ENCODE results near the gene SLC7A1. TPM values are rescaled to one million over a fixed set of nuclear protein-coding genes. Genes with fewer than 3 reads are reported as not detected.

SLC7A1 gene
- total and polyA plus RNA-seq, 2 of the 4 experiments (the other 2 are of a cell fraction) = 9.7 to 22.3 TPM

GRCh38 chr13:29459813-29460355 lies 135.6 kb downstream of the SLC7A1 start:
- Histone ChIP-seq H2BK120ac (ENCODE audit: low read depth, low read length) (no peak overlapping the region), H3K18ac (ENCODE audit: low read depth, low read length) (no peak overlapping the region), H4K8ac (ENCODE audit: low read depth in 2 of 2, low read length in 2 of 2) (no peak overlapping the region), H3K56ac (ENCODE audit: extremely low read depth, insufficient read depth, low read length) (no peak overlapping the region), H3K4me2 (ENCODE audit: low read depth, low read length) (no peak overlapping the region), H2AFZ (replicated peaks; ENCODE audit: low read length, poor library complexity) (no peak overlapping the region), H3K14ac (replicated peaks; ENCODE audit: low read depth, low read length) (no peak overlapping the region), H3K4me3 (ENCODE audit: insufficient read depth, low read depth, low read length) (no peak overlapping the region), H3K9me1 (ENCODE audit: insufficient read depth, low read length) (no peaks in the 10 kb centered on the region), H3K79me1 (ENCODE audit: low read depth in 1 of 2, low read length in 2 of 2) (no peaks in the 10 kb centered on the region), H2BK20ac (ENCODE audit: low read depth, low read length) (no peak overlapping the region), H3K9ac (ENCODE audit: low read depth, low read length) (no peak overlapping the region), H2AK5ac (ENCODE audit: low read depth, low read length) (no peak overlapping the region), H3K4ac (ENCODE audit: low read depth, low read length) (no peak overlapping the region), H3K36me3 (ENCODE audit: control insufficient read depth, insufficient read depth, low read length) (no peaks in the 10 kb centered on the region), H4K5ac (ENCODE audit: low read depth, low read length) (no peak overlapping the region), H3K23ac (ENCODE audit: low read depth, low read length) (no peak overlapping the region), H4K20me1 (ENCODE audit: insufficient read depth, low read length) (no peaks in the 10 kb centered on the region), H4K91ac (ENCODE audit: insufficient read depth, low read depth, low read length) (no peak overlapping the region), H3K27ac (ENCODE audit: insufficient read depth, low read length) (no peak overlapping the region), H3K9me3 (ENCODE audit: control insufficient read depth, insufficient read depth, low read length) (no peaks in the 10 kb centered on the region), H2BK15ac (ENCODE audit: low read depth, low read length) (no peak overlapping the region), H2BK5ac (ENCODE audit: low read depth, low read length, poor library complexity, severe bottlenecking) (no peak overlapping the region), H2AK9ac (replicated peaks; ENCODE audit: low read depth, low read length, poor library complexity) (no peak overlapping the region), H3K4me1 (ENCODE audit: control insufficient read depth, insufficient read depth, low read length) (no peaks in the 10 kb centered on the region), H3K27me3 (ENCODE audit: control insufficient read depth, insufficient read depth, low read length) (peaks cover 41% of the 10 kb centered on the region)
- no TSS peak for BruUV-seq (replicated peaks)
- ATAC-seq (ENCODE audit: low read depth) = no peak
- no peak for DNase-seq
- TF ChIP-seq MAFK (IDR thresholded peaks at IDR 0.05; ENCODE audit: low read depth, low read length) = no peak
- no peak for TF ChIP-seq BHLHE40 (IDR thresholded peaks at IDR 0.05; ENCODE audit: low read depth, low read length)
- no peak for TF ChIP-seq CTCF (conservative IDR thresholded peaks at IDR 0.05; ENCODE audit: low read depth, low read length)
- no peak for TF ChIP-seq MAZ (IDR thresholded peaks at IDR 0.05; ENCODE audit: borderline replicate concordance, low read depth, low read length)
- TF ChIP-seq NFE2L2 (IDR thresholded peaks at IDR 0.05; ENCODE audit: low read depth, low read length) = no peak
- TF ChIP-seq FOS (IDR thresholded peaks at IDR 0.05; ENCODE audit: low read depth, low read length) = no peak
- no peak for TF ChIP-seq POLR2A (IDR thresholded peaks at IDR 0.05; ENCODE audit: low read depth, low read length)
- no peak for TF ChIP-seq SMC3 (IDR thresholded peaks at IDR 0.05; ENCODE audit: low read depth, low read length)
- no peak for TF ChIP-seq RAD21 (IDR thresholded peaks at IDR 0.05; ENCODE audit: low read length)
- no peak for TF ChIP-seq MXI1 (IDR thresholded peaks at IDR 0.05; ENCODE audit: borderline replicate concordance, low read depth, low read length)
- no peak for TF ChIP-seq CHD1 (IDR thresholded peaks at IDR 0.05; ENCODE audit: low read depth, low read length)
- no peak for TF ChIP-seq CEBPB (IDR thresholded peaks at IDR 0.05; ENCODE audit: low read depth, low read length)
- no peak for TF ChIP-seq RFX5 (IDR thresholded peaks at IDR 0.05; ENCODE audit: low read depth, low read length)
- no peak for TF ChIP-seq USF2 (IDR thresholded peaks at IDR 0.05; ENCODE audit: low read depth, low read length)
- TF ChIP-seq ELK1 (IDR thresholded peaks at IDR 0.05; ENCODE audit: borderline replicate concordance, low read depth, low read length) = no peak
- TF ChIP-seq RCOR1 (IDR thresholded peaks at IDR 0.05; ENCODE audit: insufficient replicate concordance, low read length) = no peak
- in situ Hi-C loops (cut with MboI; ENCODE audit: low sequenced_read_pairs) (no loop called here), intact Hi-C loops (cut with micrococcal nuclease) (no loop called here), dilution Hi-C loops (cut with HindIII; ENCODE audit: low sequenced_read_pairs, unreplicated experiment) (no loop called here)
- ChIA-PET POLR2A (ENCODE audit: unreplicated experiment) (no interaction called here), CTCF (no interaction called here)
- no CpG with 5 or more reads among the region's 2 CpGs for WGBS, 2 experiments (ENCODE audit: extremely low coverage in 2 of 2, insufficient read length in 1 of 2)
